ACC112 (cell line): ENCODE data around the gene HMCN1.
A peak's percentile ranks its signal among the peaks of the same experiment; 100 is the strongest.

Experiments
- H2AFZ ChIP-seq: fragments of 200-600 bp; sonication (generic); one replicate; pipeline ENCODE4 v1.6.0; 2017; ENCODE audit warnings: antibody characterized with exemption, low read length; ENCODE audit not compliant: unreplicated experiment
- H3K27ac ChIP-seq: fragments of 200-600 bp; sonication (generic); 2 replicates; pipeline ENCODE4 v1.5.1; 2014; ENCODE audit warnings: low read depth, mild to moderate bottlenecking, antibody characterized with exemption, low read length, moderate library complexity
- H3K27me3 ChIP-seq: fragments of 200-600 bp; sonication (generic); 2 replicates; pipeline ENCODE4 v1.6.1; 2014; ENCODE audit warnings: mild to moderate bottlenecking, antibody characterized with exemption, low read length, moderate library complexity, mixed read lengths; ENCODE audit not compliant: insufficient read depth
- H3K36me3 ChIP-seq: fragments of 200-600 bp; sonication (generic); 2 replicates; pipeline ENCODE4 v1.6.1; 2016; ENCODE audit warnings: mild to moderate bottlenecking, antibody characterized with exemption, low read length, moderate library complexity, mixed read lengths; ENCODE audit not compliant: insufficient read depth
- H3K4me1 ChIP-seq: fragments of 200-600 bp; sonication (generic); one replicate; pipeline ENCODE4 v1.6.1; 2016; ENCODE audit warnings: low read length, mixed read lengths; ENCODE audit not compliant: insufficient read depth, unreplicated experiment, control insufficient read depth
- H3K4me3 ChIP-seq: fragments of 200-600 bp; sonication (generic); 2 replicates; pipeline ENCODE4 v1.5.1; 2014; ENCODE audit warnings: mild to moderate bottlenecking, low read depth, low read length
- H3K79me2 ChIP-seq: fragments of 200-600 bp; sonication (generic); one replicate; pipeline ENCODE4 v1.6.0; 2016; ENCODE audit warnings: low read length; ENCODE audit not compliant: control insufficient read depth, unreplicated experiment, insufficient read depth

HMCN1 gene

GRCh38 chr1:185849014-185849413 is 114.8 kb downstream of the HMCN1 start:
- no peak overlapping the region for H2AFZ ChIP-seq
- H3K79me2 ChIP-seq, result no peaks in the 10 kb centered on the region
- no peak overlapping the region for H3K27ac ChIP-seq
- H3K4me1 ChIP-seq, result peaks cover 8% of the 10 kb centered on the region
- H3K36me3 ChIP-seq, result no peaks in the 10 kb centered on the region
- H3K27me3 ChIP-seq, result no peaks in the 10 kb centered on the region
- H3K4me3 ChIP-seq, result no peak overlapping the region

- Histone ChIP-seq H2AFZ (no peak overlapping the region), H3K36me3 (no peaks in the 10 kb centered on the region), H3K27me3 (no peaks in the 10 kb centered on the region), H3K4me1 (peaks cover 12% of the 10 kb centered on the region), H3K4me3 (no peak overlapping the region), H3K27ac (no peak overlapping the region), H3K79me2 (no peaks in the 10 kb centered on the region)
These were observed 116.2 kb downstream of the HMCN1 start for GRCh38 chr1:185850366-185850765.

- Histone ChIP-seq H3K27me3 (no peaks in the 10 kb centered on the region), H3K27ac (no peak overlapping the region), H3K4me1 (peaks cover 21% of the 10 kb centered on the region), H3K36me3 (no peaks in the 10 kb centered on the region), H3K4me3 (no peak overlapping the region), H3K79me2 (no peaks in the 10 kb centered on the region), H2AFZ (no peak overlapping the region)
These were observed 119.5 kb downstream of the HMCN1 start for GRCh38 chr1:185853739-185854138.

GRCh38 chr1:185856482-185856881 is 122.3 kb downstream of the HMCN1 start:
- H3K27ac ChIP-seq, result no peak overlapping the region
- H3K79me2 ChIP-seq, result no peaks in the 10 kb centered on the region
- no peaks in the 10 kb centered on the region for H3K36me3 ChIP-seq
- H2AFZ ChIP-seq, result no peak overlapping the region
- peaks cover 36% of the 10 kb centered on the region for H3K4me1 ChIP-seq
- H3K4me3 ChIP-seq, result no peak overlapping the region
- H3K27me3 ChIP-seq, result no peaks in the 10 kb centered on the region

- no peaks in the 10 kb centered on the region for H3K36me3 ChIP-seq
- no peak overlapping the region for H2AFZ ChIP-seq
- H3K79me2 ChIP-seq, result no peaks in the 10 kb centered on the region
- H3K4me3 ChIP-seq, result no peak overlapping the region
- no peak overlapping the region for H3K27ac ChIP-seq
- H3K27me3 ChIP-seq, result no peaks in the 10 kb centered on the region
- peaks cover 44% of the 10 kb centered on the region for H3K4me1 ChIP-seq
These were observed 123.3 kb downstream of the HMCN1 start for GRCh38 chr1:185857442-185857841.

DNA sequence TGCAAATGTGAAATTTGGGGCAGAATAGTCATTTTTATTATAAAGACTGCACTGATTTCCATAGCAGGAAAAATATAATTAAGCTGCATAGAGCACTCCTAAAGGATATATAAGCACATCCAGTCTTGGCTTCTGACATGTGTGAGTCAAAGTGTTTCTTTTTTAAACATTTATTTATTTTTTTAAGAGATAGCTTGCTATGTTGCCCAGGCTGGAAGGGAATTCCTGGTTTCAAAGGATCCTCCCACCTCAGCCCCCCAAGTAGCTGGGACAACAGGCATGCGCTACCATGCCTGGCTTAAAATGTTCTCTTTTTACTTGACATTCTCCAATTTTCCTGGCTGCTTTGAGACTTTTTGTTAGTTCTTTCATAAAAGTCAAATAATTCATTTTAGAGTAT is 126.1 kb downstream of the HMCN1 start:
- Histone ChIP-seq H3K4me3 (no peak overlapping the region), H3K36me3 (no peaks in the 10 kb centered on the region), H2AFZ (no peak overlapping the region), H3K4me1 (peaks cover 60% of the 10 kb centered on the region), H3K27me3 (no peaks in the 10 kb centered on the region), H3K79me2 (no peaks in the 10 kb centered on the region), H3K27ac (no peak overlapping the region)

- no peak overlapping the region for H3K4me3 ChIP-seq
- H3K79me2 ChIP-seq, result no peaks in the 10 kb centered on the region
- H2AFZ ChIP-seq, result no peak overlapping the region
- peaks cover 65% of the 10 kb centered on the region for H3K4me1 ChIP-seq
- no peak overlapping the region for H3K27ac ChIP-seq
- no peaks in the 10 kb centered on the region for H3K27me3 ChIP-seq
- H3K36me3 ChIP-seq, result no peaks in the 10 kb centered on the region
These were observed 126.7 kb downstream of the HMCN1 start for GRCh38 chr1:185860859-185861258.

DNA sequence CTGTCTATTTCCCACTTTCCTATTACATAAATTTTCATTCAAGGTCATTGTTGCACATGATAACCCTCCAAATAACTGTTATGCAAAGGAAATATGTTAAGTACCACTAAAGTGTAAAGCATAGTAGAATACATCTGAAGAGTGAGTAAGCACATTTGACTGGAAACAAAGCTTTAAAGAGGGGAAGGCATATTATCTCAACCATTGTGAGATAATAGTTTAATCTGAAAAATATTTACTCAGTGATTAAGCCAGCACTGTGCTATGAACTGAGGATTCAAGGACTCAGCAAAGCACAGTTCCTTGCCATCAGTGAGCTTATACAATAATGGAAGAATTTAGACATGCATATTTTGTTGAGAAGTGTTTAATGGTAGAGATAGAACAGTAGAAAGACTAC is 127.4 kb downstream of the HMCN1 start:
- Histone ChIP-seq H3K4me1 (peaks cover 65% of the 10 kb centered on the region), H3K27me3 (no peaks in the 10 kb centered on the region), H3K27ac (peak overlapping the region; percentile 2; the same call in 1 of the 2 replicates), H3K4me3 (no peak overlapping the region), H2AFZ (no peak overlapping the region), H3K36me3 (no peaks in the 10 kb centered on the region), H3K79me2 (no peaks in the 10 kb centered on the region)

DNA sequence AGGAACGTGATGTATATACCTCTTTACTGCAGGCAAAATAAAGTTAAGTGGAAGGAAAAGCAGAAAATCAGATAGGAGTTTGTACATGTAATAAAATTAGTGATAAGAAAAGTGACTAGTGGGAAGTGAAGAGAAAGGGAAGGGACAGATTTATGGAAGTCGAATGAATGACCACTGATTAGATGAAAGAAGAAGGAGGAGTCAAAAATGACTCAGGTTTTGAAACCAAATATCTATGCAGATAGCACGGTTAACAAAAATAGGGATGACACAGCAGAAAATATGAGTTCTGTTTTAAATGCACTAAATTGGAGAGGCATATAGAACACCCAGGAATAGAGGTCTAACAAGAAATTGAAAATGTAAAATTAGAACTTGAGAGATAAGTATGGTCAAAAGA is 128.0 kb downstream of the HMCN1 start:
- no peaks in the 10 kb centered on the region for H3K79me2 ChIP-seq
- no peaks in the 10 kb centered on the region for H3K36me3 ChIP-seq
- no peak overlapping the region for H2AFZ ChIP-seq
- peaks cover 64% of the 10 kb centered on the region for H3K4me1 ChIP-seq
- peak overlapping the region; percentile 93 for H3K27ac ChIP-seq
- no peaks in the 10 kb centered on the region for H3K27me3 ChIP-seq
- H3K4me3 ChIP-seq, result no peak overlapping the region

- Histone ChIP-seq H3K4me3 (peak overlapping the region; percentile 16; the same call in 1 of the 2 replicates), H3K79me2 (no peaks in the 10 kb centered on the region), H3K4me1 (peaks cover 55% of the 10 kb centered on the region), H3K27me3 (no peaks in the 10 kb centered on the region), H3K27ac (peak overlapping the region; percentile 93), H3K36me3 (no peaks in the 10 kb centered on the region), H2AFZ (peak overlapping the region; percentile 64)
These were observed 130.1 kb downstream of the HMCN1 start for GRCh38 chr1:185864331-185864730.

GRCh38 chr1:185864889-185865517 is 130.8 kb downstream of the HMCN1 start:
- H3K36me3 ChIP-seq, result no peaks in the 10 kb centered on the region
- no peaks in the 10 kb centered on the region for H3K27me3 ChIP-seq
- no peaks in the 10 kb centered on the region for H3K79me2 ChIP-seq
- peaks cover 55% of the 10 kb centered on the region for H3K4me1 ChIP-seq
- no peak overlapping the region for H2AFZ ChIP-seq
- peak overlapping the region; percentile 93 for H3K27ac ChIP-seq
- no peak overlapping the region for H3K4me3 ChIP-seq
